GM12878 (cell line): ENCODE measurements around the gene MLPH. TPM values are rescaled to one million over a fixed set of nuclear protein-coding genes. Genes with fewer than 3 reads are reported as not detected.

Experiments used
- ATAC-seq: fragments of 200-7000 bp; cut with Tn5 transposase; 3 replicates; pipeline ENCODE4 v1.9.1; 2020; ENCODE audit warnings: mild to moderate bottlenecking, moderate library complexity
- BruUV-seq: library from RNA; stranded (reverse); fragments of 400-500 nt; replicated peaks from 2 replicates; lab custom pipeline; 2021; lab: Mats Ljungman, UMichigan
- CTCF ChIA-PET: fragments of 300-600 bp; sonication (Branson Sonifier 250); formaldehyde crosslinking; extraction: SDS; loops from one replicate; lab custom pipeline; 2021; ENCODE audit warnings: inconsistent platforms; lab: Yijun Ruan, JAX
- POLR2A ChIA-PET: fragments of 350-600 bp; formaldehyde crosslinking; extraction: SDS; loops from one replicate; lab custom pipeline; 2021; ENCODE audit warnings: inconsistent platforms; lab: Charles Lee
- RAD21 ChIA-PET: fragments of 300-600 bp; sonication (Branson Sonifier 250); formaldehyde crosslinking; loops from one replicate; lab custom pipeline; 2023; ENCODE audit warnings: antibody characterized with exemption; ENCODE audit not compliant: unreplicated experiment; lab: Charles Lee
- SMC1A ChIA-PET: fragments of 300-600 bp; sonication (Branson Sonifier 250); formaldehyde crosslinking; loops from one replicate; lab custom pipeline; 2023; ENCODE audit not compliant: unreplicated experiment, uncharacterized antibody; lab: Charles Lee
- DNase-seq: peaks from one replicate; pipeline ENCODE4 v3.0.0-alpha.2; 2011; ENCODE audit warnings: low read depth, low spot score
- FAIRE-seq: peaks from 3 replicates; lab custom pipeline; 2011; peaks lifted over from hg19 to GRCh38; lab: Jason Lieb, UNC
- H2AFZ ChIP-seq: 2 replicates; pipeline ENCODE4 v1.6.0; 2011; ENCODE audit warnings: low read depth, low read length, control low read depth; ENCODE audit not compliant: control insufficient read depth
- H3K27ac ChIP-seq: 2 replicates; pipeline ENCODE4 v1.5.1; 2011; ENCODE audit warnings: control low read depth; ENCODE audit not compliant: control insufficient read depth, insufficient read depth
- H3K27me3 ChIP-seq, 2 experiments: replicated peaks in 1 of 2; 2 replicates each; pipeline versions ENCODE4 v1.6.0 to v1.6.1; 2011; ENCODE audit warnings: low read length in 1 of 2; ENCODE audit not compliant: control insufficient read depth in 2 of 2, insufficient read depth in 2 of 2
- H3K36me3 ChIP-seq, 2 experiments: 2 replicates each; pipeline ENCODE4 v1.5.1; 2011; ENCODE audit warnings: low read length in 1 of 2; ENCODE audit not compliant: control insufficient read depth in 2 of 2, insufficient read depth in 2 of 2
- H3K4me1 ChIP-seq: 2 replicates; pipeline ENCODE4 v1.6.1; 2011; ENCODE audit warnings: mild to moderate bottlenecking, low read length, moderate library complexity, mixed read lengths; ENCODE audit not compliant: control insufficient read depth, insufficient read depth
- H3K4me2 ChIP-seq: 2 replicates; pipeline ENCODE4 v1.6.0; 2011; ENCODE audit warnings: control low read depth; ENCODE audit not compliant: control insufficient read depth, insufficient read depth
- H3K4me3 ChIP-seq: fragments of 200-600 bp; sonication (generic); 2 replicates; pipeline ENCODE4 v1.5.1; 2016
- H3K79me2 ChIP-seq: 2 replicates; pipeline ENCODE4 v1.6.0; 2011; ENCODE audit warnings: low read length; ENCODE audit not compliant: control insufficient read depth, insufficient read depth
- H3K9ac ChIP-seq: 2 replicates; pipeline ENCODE4 v1.8.0; 2011; ENCODE audit warnings: low read length, control low read depth, mixed read lengths; ENCODE audit not compliant: control insufficient read depth, insufficient read depth
- H3K9me3 ChIP-seq: replicated peaks from 3 replicates; pipeline ENCODE4 v1.5.1; 2011; ENCODE audit warnings: mild to moderate bottlenecking, low read length; ENCODE audit not compliant: control insufficient read depth, insufficient read depth
- H4K20me1 ChIP-seq: 2 replicates; pipeline ENCODE4 v1.6.0; 2011; ENCODE audit not compliant: control insufficient read depth, insufficient read depth
- EED ChIP-seq: sonication (generic); IDR thresholded peaks from 2 replicates; pipeline ENCODE4 v1.6.1; 2016; ENCODE audit warnings: antibody characterized with exemption, low read depth
- RAD51 ChIP-seq: fragments of 450-650 bp; IDR thresholded peaks from 2 replicates; pipeline ENCODE4 v1.6.1; 2016; ENCODE audit warnings: moderate library complexity, mild to moderate bottlenecking, inconsistent platforms
- TCF12 ChIP-seq: IDR thresholded peaks from 2 replicates; pipeline ENCODE4 v1.6.1; 2011; ENCODE audit warnings: low read depth, mild to moderate bottlenecking, low read length
- TCF3 ChIP-seq: IDR thresholded peaks from 2 replicates; pipeline ENCODE4 v1.6.1; 2012; ENCODE audit warnings: low read depth, mild to moderate bottlenecking, low read length, borderline replicate concordance; ENCODE audit not compliant: insufficient read depth
- ZNF274 ChIP-seq: IDR thresholded peaks from one replicate; pipeline ENCODE4 v1.8.0; 2011; ENCODE audit not compliant: insufficient read length, insufficient read depth
- WGBS: methylation state at CpG from one replicate; pipeline ENCODE4 v1.1.6; 2016; ENCODE audit warnings: low lambda C conversion rate; ENCODE audit not compliant: insufficient replicate concordance, insufficient coverage; ENCODE audit errors: missing lambda C conversion rate; 5-methylcytosine and 5-hydroxymethylcytosine counted together
- in situ Hi-C: fragments of 300-500 bp; cut with MboI; formaldehyde crosslinking; loops from 9 replicates; pipeline ENCODE4 v1.14.3; 2018; ENCODE audit warnings: mixed read lengths
- intact Hi-C: fragments of 100-400 bp; cut with micrococcal nuclease; formaldehyde crosslinking; loops from one replicate; pipeline ENCODE4 v1.14.2; 2022; ENCODE audit not compliant: unreplicated experiment
- polyA plus RNA-seq, 11 experiments: library from polyadenylated mRNA; depleted of rRNA in 4 of 11; unstranded in 6 of 11; stranded (reverse) in 5 of 11; fragments of >200 nt; fragmentation: Nextera tagmentation in 4 of 11; fragmentation: Illumina TruSeq in 1 of 11; extraction: Ambion mirVana in 4 of 11; extraction: Trizol in 1 of 11; gene quantifications; 1 replicate in 1 of 11; 2 replicates in 10 of 11; pipeline versions ENCODE4 v1.2.1 to v1.2.3, GENCODE V29; 2011 to 2016; ENCODE audit warnings: inconsistent platforms in 2 of 11, missing spikeins in 2 of 11, low read depth in 1 of 11
- total RNA-seq, 4 experiments: library from RNA; depleted of rRNA in 3 of 4; stranded (reverse); fragments of >200 nt in 3 of 4; fragmentation: Illumina TruSeq in 1 of 4; extraction: Trizol in 1 of 4; gene quantifications; 2 replicates each; pipeline versions ENCODE4 v1.2.1 to v1.2.3, GENCODE V29; 2013 to 2021

MLPH gene
- total and polyA plus RNA-seq, 10 of the 15 experiments (the other 5 are each of a cell fraction or from before 2014, with no cell fraction given), result 0.16 to 0.85 TPM; not detected in 8

GRCh38 chr2:237472187-237472712, 14.8 kb upstream of the MLPH start (continued):
- TF ChIP-seq EED (no peak), ZNF274 (no peak)

- Histone ChIP-seq H3K27ac (no peak overlapping the region), H3K36me3 (no peaks in the 10 kb centered on the region), H3K9me3 (no peaks in the 10 kb centered on the region), H3K4me2 (no peak overlapping the region), H4K20me1 (no peaks in the 10 kb centered on the region), H2AFZ (no peak overlapping the region), H3K27me3 (peaks cover 0 to 6% of the 10 kb centered on the region in 2 experiments; a peak in 2 of 4 replicates), H3K79me2 (no peaks in the 10 kb centered on the region), H3K4me3 (no peak overlapping the region), H3K9ac (no peak overlapping the region), H3K4me1 (peaks cover 6% of the 10 kb centered on the region; the same call in 1 of the 2 replicates)
- FAIRE-seq (no peak), ATAC-seq (no peak), DNase-seq (no peak)
- intact Hi-C loops (loop anchor here (10.0 kb wide), 1 partner anchor 348 kb away; no protein-coding TSS in a partner anchor), in situ Hi-C loops (no loop called here)
- no TSS peak for BruUV-seq
- RAD21 ChIA-PET, result interaction anchor here (0.6 to 3.8 kb wide), 4 partner anchors 52 to 1142 kb away, joined by 3 to 32 read pairs (median 4); no protein-coding TSS in a partner anchor
- TF ChIP-seq TCF12 (no peak), RAD51 (no peak), TCF3 (no peak)
- WGBS, result 73% methylated on average over 26 of the region's 27 CpGs
- CTCF ChIA-PET, result interaction anchor here (0.8 to 7.1 kb wide), 5 partner anchors 11 to 352 kb away, joined by 3 to 70 read pairs (median 4); no protein-coding TSS in a partner anchor
- POLR2A ChIA-PET, result no interaction called here
- SMC1A ChIA-PET, result interaction anchor here (0.7 to 3.0 kb wide), 3 partner anchors 32 to 319 kb away, joined by 3 to 13 read pairs (median 4); no protein-coding TSS in a partner anchor
These were observed 13.9 kb upstream of the MLPH start for GRCh38 chr2:237472909-237473877.
